H54 (cell line): Measurements from ENCODE around the gene CYP4F22.
"Not testable (repeated sequence)": the region's sequence is repeated elsewhere in the genome, so short reads cannot be mapped to it uniquely, and the experiment has no call there.

Source experiments
- DNase-seq: peaks from one replicate; pipeline ENCODE4 v3.0.0; 2011; ENCODE audit warnings: low spot score, mixed read lengths; ENCODE audit not compliant: insufficient read length
- FAIRE-seq: peaks from 3 replicates; lab custom pipeline; 2011; peaks lifted over from hg19 to GRCh38; lab: Jason Lieb, UNC
- POLR2A ChIP-seq: IDR thresholded peaks from 2 replicates; pipeline ENCODE4 v1.6.1; 2011; ENCODE audit warnings: low read depth, mild to moderate bottlenecking, low read length

CYP4F22 gene

GRCh38 chr19:15507068-15508034, 974 bp upstream of the CYP4F22 start:
- DNase-seq, result no peak
- no peak for TF ChIP-seq POLR2A

GRCh38 chr19:15511671-15512424, 3.5 kb downstream of the CYP4F22 start:
- FAIRE-seq (no peak), DNase-seq (no peak)
- TF ChIP-seq POLR2A, result no peak

More at GRCh38 chr19:15507068-15508034, 974 bp upstream of the CYP4F22 start:
- no peak for FAIRE-seq

- not testable (repeated sequence) for FAIRE-seq, DNase-seq
Observed at GRCh38 chr19:15515227-15515625, 6.9 kb downstream of the CYP4F22 start.

GRCh38 chr19:15516363-15516762, 8.0 kb downstream of the CYP4F22 start:
- FAIRE-seq, result no peak
- DNase-seq, result no peak
- no peak for TF ChIP-seq POLR2A

GRCh38 chr19:15517778-15518177, 9.5 kb downstream of the CYP4F22 start:
- FAIRE-seq, result no peak
- no peak for DNase-seq
- TF ChIP-seq POLR2A, result no peak

- DNase-seq (no peak), FAIRE-seq (no peak)
- no peak for TF ChIP-seq POLR2A
Observed at GRCh38 chr19:15519433-15519976, 11.2 kb downstream of the CYP4F22 start.

- no peak for TF ChIP-seq POLR2A
- DNase-seq, result no peak
- FAIRE-seq, result no peak
Observed at GRCh38 chr19:15524781-15525180, 16.5 kb downstream of the CYP4F22 start.

GRCh38 chr19:15525291-15525690, 17.0 kb downstream of the CYP4F22 start:
- TF ChIP-seq POLR2A, result no peak
- DNase-seq (no peak), FAIRE-seq (no peak)

- no peak for FAIRE-seq
- no peak for DNase-seq
- no peak for TF ChIP-seq POLR2A
Observed at GRCh38 chr19:15526408-15526807, 18.1 kb downstream of the CYP4F22 start.

- DNase-seq, result no peak
- no peak for FAIRE-seq
- TF ChIP-seq POLR2A, result no peak
Observed at GRCh38 chr19:15527705-15528104, 19.4 kb downstream of the CYP4F22 start.

- no peak for FAIRE-seq
- TF ChIP-seq POLR2A, result no peak
- peak; percentile 45 for DNase-seq
Observed at GRCh38 chr19:15529774-15530372, 21.5 kb downstream of the CYP4F22 start.

- DNase-seq (no peak), FAIRE-seq (no peak)
- no peak for TF ChIP-seq POLR2A
Observed at GRCh38 chr19:15532779-15533521, 24.6 kb downstream of the CYP4F22 start.

- not testable (repeated sequence) for FAIRE-seq, DNase-seq
Observed at GRCh38 chr19:15533522-15533830, 25.2 kb downstream of the CYP4F22 start.
